Transverse colon (tissue), 3 donors: ENCODE results near the gene PDHB.

Experiments used
- POLR2A ChIP-seq: fragments of 450-650 bp; IDR thresholded peaks from one replicate; pipeline ENCODE4 v1.6.1; 2016; ENCODE audit warnings: antibody characterized with exemption, mild to moderate bottlenecking, moderate library complexity
- TF ChIP-seq, protein P1 (sequence below), 5 experiments: fragments of 200-600 bp in 3 of 5; fragments of 450-650 bp in 2 of 5; sonication (generic) in 3 of 5; IDR thresholded peaks; 1 replicate in 2 of 5; 2 replicates in 3 of 5; pipeline ENCODE4 v1.5.1; 2016 to 2017; ENCODE audit warnings: antibody characterized with exemption in 5 of 5, inconsistent platforms in 3 of 5, mild to moderate bottlenecking in 2 of 5, moderate library complexity in 1 of 5

DNA sequence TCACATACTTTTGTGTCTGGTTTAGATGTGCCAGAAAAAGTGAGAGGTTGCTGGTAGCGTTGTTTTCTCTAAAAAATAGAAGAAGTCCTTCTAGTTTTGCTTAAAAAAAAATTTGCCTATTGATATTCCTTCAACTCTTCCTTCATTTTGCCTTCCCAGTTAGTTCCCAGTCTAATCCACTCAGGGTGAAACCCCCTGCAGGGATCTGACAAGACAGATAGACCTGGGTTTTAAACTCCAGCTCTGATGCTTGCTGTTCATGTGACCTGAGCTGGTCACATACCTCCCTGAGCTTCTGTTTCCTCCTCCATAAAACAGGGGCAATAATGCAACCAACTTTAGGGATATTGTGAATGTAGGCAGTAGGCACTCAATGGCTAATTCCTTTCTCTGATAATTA is 39.6 kb upstream of the PDHB start:
- TF ChIP-seq, protein P1, sequence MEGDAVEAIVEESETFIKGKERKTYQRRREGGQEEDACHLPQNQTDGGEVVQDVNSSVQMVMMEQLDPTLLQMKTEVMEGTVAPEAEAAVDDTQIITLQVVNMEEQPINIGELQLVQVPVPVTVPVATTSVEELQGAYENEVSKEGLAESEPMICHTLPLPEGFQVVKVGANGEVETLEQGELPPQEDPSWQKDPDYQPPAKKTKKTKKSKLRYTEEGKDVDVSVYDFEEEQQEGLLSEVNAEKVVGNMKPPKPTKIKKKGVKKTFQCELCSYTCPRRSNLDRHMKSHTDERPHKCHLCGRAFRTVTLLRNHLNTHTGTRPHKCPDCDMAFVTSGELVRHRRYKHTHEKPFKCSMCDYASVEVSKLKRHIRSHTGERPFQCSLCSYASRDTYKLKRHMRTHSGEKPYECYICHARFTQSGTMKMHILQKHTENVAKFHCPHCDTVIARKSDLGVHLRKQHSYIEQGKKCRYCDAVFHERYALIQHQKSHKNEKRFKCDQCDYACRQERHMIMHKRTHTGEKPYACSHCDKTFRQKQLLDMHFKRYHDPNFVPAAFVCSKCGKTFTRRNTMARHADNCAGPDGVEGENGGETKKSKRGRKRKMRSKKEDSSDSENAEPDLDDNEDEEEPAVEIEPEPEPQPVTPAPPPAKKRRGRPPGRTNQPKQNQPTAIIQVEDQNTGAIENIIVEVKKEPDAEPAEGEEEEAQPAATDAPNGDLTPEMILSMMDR (IDR thresholded peaks at IDR 0.05): no peak
- TF ChIP-seq POLR2A: no peak
